GM12878 (cell line): ENCODE data around the gene PSAP.

Experiments used
- CEBPZ ChIP-seq: fragments of 150-350 bp; IDR thresholded peaks from 2 replicates; pipeline ENCODE4 v1.6.1; 2016; ENCODE audit warnings: low read depth, low read length
- CHD2 ChIP-seq: IDR thresholded peaks from 2 replicates; pipeline ENCODE4 v1.6.1; 2011; ENCODE audit warnings: low read depth, low read length, improper control_type of control experiment, borderline replicate concordance
- CTCF ChIP-seq, 3 experiments: IDR thresholded peaks in 2 of 3; conservative IDR thresholded peaks in 1 of 3; 2 replicates each; pipeline ENCODE4 v1.5.1; 2011; ENCODE audit warnings: low read depth in 3 of 3, low read length in 3 of 3, mild to moderate bottlenecking in 3 of 3, control low read depth in 2 of 3, moderate library complexity in 2 of 3, inconsistent platforms in 1 of 3, mixed read lengths in 1 of 3; ENCODE audit not compliant: control insufficient read depth in 2 of 3, insufficient read depth in 1 of 3; ENCODE audit errors: extremely low read depth in 1 of 3
- NFIC ChIP-seq: IDR thresholded peaks from 2 replicates; pipeline ENCODE4 v1.6.1; 2012; ENCODE audit warnings: low read depth, mild to moderate bottlenecking, inconsistent platforms, low read length, moderate library complexity
- POLR2A ChIP-seq: IDR thresholded peaks from 2 replicates; pipeline ENCODE4 v1.6.1; 2011; ENCODE audit warnings: low read depth, mild to moderate bottlenecking, low read length
- POLR2AphosphoS2 ChIP-seq: IDR thresholded peaks from 2 replicates; pipeline ENCODE4 v1.6.1; 2011; ENCODE audit warnings: low read depth, mild to moderate bottlenecking, low read length, improper control_type of control experiment, moderate library complexity
- SIN3A ChIP-seq: IDR thresholded peaks from 2 replicates; pipeline ENCODE4 v1.6.1; 2012; ENCODE audit warnings: low read depth, low read length, improper control_type of control experiment
- ZNF384 ChIP-seq: IDR thresholded peaks from 2 replicates; pipeline ENCODE4 v1.6.1; 2012; ENCODE audit warnings: low read depth, mild to moderate bottlenecking, low read length, improper control_type of control experiment, borderline replicate concordance
- ZZZ3 ChIP-seq: IDR thresholded peaks from 2 replicates; pipeline ENCODE4 v1.6.1; 2011; ENCODE audit warnings: low read depth; ENCODE audit not compliant: control insufficient read depth, insufficient read length

- no peak for TF ChIP-seq CTCF (IDR thresholded peaks at IDR 0.05 in 2 of 3, conservative IDR thresholded peaks at IDR 0.05 in 1 of 3; ENCODE audit: control insufficient read depth in 2 of 3, extremely low read depth in 1 of 3, insufficient read depth in 1 of 3, low read depth in 3 of 3, low read length in 3 of 3)
- TF ChIP-seq POLR2A = no peak
- TF ChIP-seq SIN3A = no peak
- no peak for TF ChIP-seq CEBPZ
- no peak for TF ChIP-seq ZZZ3
- TF ChIP-seq ZNF384 = no peak
- TF ChIP-seq POLR2AphosphoS2 = no peak
- no peak for TF ChIP-seq NFIC
- no peak for TF ChIP-seq CHD2
These were observed 72.8 kb downstream of the PSAP start for GRCh38 chr10:71778071-71778825.
